CD8-positive, alpha-beta memory T cell (primary cell): ENCODE data around the gene VWA5A. TPM values are rescaled to one million over a fixed set of nuclear protein-coding genes. Genes with fewer than 3 reads are reported as not detected.
"Not testable (repeated sequence)": the region's sequence is repeated elsewhere in the genome, so short reads cannot be mapped to it uniquely, and the experiment has no call there.

Experiments used
- CTCF ChIA-PET: fragments of 350-600 bp; sonication (Branson Sonifier 250); formaldehyde crosslinking; loops from one replicate; lab custom pipeline; 2021; ENCODE audit warnings: antibody characterized with exemption; lab: Charles Lee
- POLR2A ChIA-PET: fragments of 350-600 bp; sonication (Branson Sonifier 250); formaldehyde crosslinking; loops from one replicate; lab custom pipeline; 2021; ENCODE audit warnings: antibody characterized with exemption; lab: Charles Lee
- DNase-seq, 5 donors: peaks; one replicate each; pipeline versions ENCODE4 v3.0.0 to v3.0.0-alpha.2; 2020 to 2022; ENCODE audit warnings: mixed read lengths in 1 of 5
- H3K27ac ChIP-seq: one replicate; pipeline ENCODE4 v1.7.0; 2013; ENCODE audit warnings: low read depth, mild to moderate bottlenecking, low read length, moderate library complexity
- H3K27me3 ChIP-seq: 2 replicates; pipeline ENCODE4 v1.7.0; 2013; ENCODE audit warnings: low read length, mild to moderate bottlenecking; ENCODE audit not compliant: insufficient read depth, poor library complexity, severe bottlenecking
- H3K36me3 ChIP-seq: 2 replicates; pipeline ENCODE4 v1.7.0; 2013; ENCODE audit warnings: mild to moderate bottlenecking, low read length, moderate library complexity; ENCODE audit not compliant: insufficient read depth
- H3K4me1 ChIP-seq: 2 replicates; pipeline ENCODE4 v1.7.0; 2013; ENCODE audit warnings: mild to moderate bottlenecking, low read length, moderate library complexity; ENCODE audit not compliant: insufficient read depth
- H3K4me3 ChIP-seq: 2 replicates; pipeline ENCODE4 v1.7.0; 2013; ENCODE audit warnings: mild to moderate bottlenecking, low read length
- H3K9me3 ChIP-seq: 2 replicates; pipeline ENCODE4 v1.7.0; 2013; ENCODE audit warnings: mild to moderate bottlenecking, low read length
- H3K27ac Mint-ChIP-seq, 8 donors: one replicate each; pipeline ENCODE4 v1.8.0; 2020 to 2021; ENCODE audit warnings: mixed read lengths in 8 of 8, mild to moderate bottlenecking in 6 of 8, inconsistent platforms in 3 of 8, moderate library complexity in 3 of 8
- H3K27me3 Mint-ChIP-seq, 2 donors: one replicate each; pipeline ENCODE4 v1.8.0; 2020 to 2021; ENCODE audit warnings: mixed read lengths in 2 of 2, mild to moderate bottlenecking in 1 of 2, moderate library complexity in 1 of 2
- H3K36me3 Mint-ChIP-seq, 3 donors: one replicate each; pipeline ENCODE4 v1.8.0; 2020 to 2021; ENCODE audit warnings: mixed read lengths in 3 of 3, inconsistent platforms in 1 of 3, mild to moderate bottlenecking in 1 of 3
- H3K4me1 Mint-ChIP-seq, 3 donors: one replicate each; pipeline ENCODE4 v1.8.0; 2020 to 2021; ENCODE audit warnings: mixed read lengths in 3 of 3, inconsistent platforms in 1 of 3, mild to moderate bottlenecking in 1 of 3
- H3K4me3 Mint-ChIP-seq, 7 donors: one replicate each; pipeline ENCODE4 v1.8.0; 2020 to 2021; ENCODE audit warnings: mixed read lengths in 7 of 7, mild to moderate bottlenecking in 6 of 7, moderate library complexity in 4 of 7, inconsistent platforms in 2 of 7
- H3K9me3 Mint-ChIP-seq, 5 donors: one replicate each; pipeline ENCODE4 v1.8.0; 2020 to 2022; ENCODE audit warnings: mixed read lengths in 5 of 5, mild to moderate bottlenecking in 3 of 5, moderate library complexity in 2 of 5, inconsistent platforms in 1 of 5
- polyA plus RNA-seq: library from polyadenylated mRNA; unstranded; fragments of 300-500 nt; fragmentation: Illumina TruSeq; gene quantifications from one replicate; pipeline ENCODE4 v1.2.3, GENCODE V29; 2021
- total RNA-seq, 2 experiments: library from RNA; stranded (reverse); gene quantifications; one replicate each; pipeline ENCODE4 v1.2.3, GENCODE V29; 2021

VWA5A gene
- total and polyA plus RNA-seq, 3 experiments from 2014 or later: 2.9 to 5.3 (median 3.3) TPM

DNA sequence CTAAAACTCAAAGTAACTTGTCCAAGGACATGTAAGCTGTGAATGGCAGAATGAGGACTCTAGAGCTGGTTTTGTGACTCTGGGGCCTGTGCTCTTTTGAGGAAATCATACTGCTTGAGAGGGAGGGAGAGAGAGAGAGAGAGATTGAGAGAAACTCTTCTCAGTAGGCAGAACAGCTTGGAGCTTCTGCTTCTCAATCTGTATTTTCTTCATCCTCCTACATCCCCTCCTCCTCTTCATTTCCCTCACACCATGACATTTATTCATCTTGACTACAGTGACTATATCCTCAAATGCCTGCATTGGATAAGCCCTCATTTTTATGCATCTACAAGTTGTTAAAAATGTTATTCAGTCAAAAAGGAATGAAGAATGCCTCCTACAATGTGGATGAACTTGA lies 44.2 kb downstream of the VWA5A start:
- ChIA-PET CTCF (no interaction called here), POLR2A (no interaction called here)
- no peaks in the 10 kb centered on the region for H3K9me3 Mint-ChIP-seq
- Histone ChIP-seq H3K36me3 (no peaks in the 10 kb centered on the region), H3K27ac (no peak overlapping the region), H3K4me1 (no peaks in the 10 kb centered on the region), H3K4me3 (no peak overlapping the region), H3K9me3 (no peaks in the 10 kb centered on the region), H3K27me3 (no peaks in the 10 kb centered on the region)
- no peak overlapping the region for H3K27ac Mint-ChIP-seq
- H3K4me3 Mint-ChIP-seq: no peak overlapping the region
- no peaks in the 10 kb centered on the region for H3K36me3 Mint-ChIP-seq
- no peak for DNase-seq
- H3K27me3 Mint-ChIP-seq: peaks cover 0 to 10% of the 10 kb centered on the region in 2 donors
- H3K4me1 Mint-ChIP-seq: no peaks in the 10 kb centered on the region

DNA sequence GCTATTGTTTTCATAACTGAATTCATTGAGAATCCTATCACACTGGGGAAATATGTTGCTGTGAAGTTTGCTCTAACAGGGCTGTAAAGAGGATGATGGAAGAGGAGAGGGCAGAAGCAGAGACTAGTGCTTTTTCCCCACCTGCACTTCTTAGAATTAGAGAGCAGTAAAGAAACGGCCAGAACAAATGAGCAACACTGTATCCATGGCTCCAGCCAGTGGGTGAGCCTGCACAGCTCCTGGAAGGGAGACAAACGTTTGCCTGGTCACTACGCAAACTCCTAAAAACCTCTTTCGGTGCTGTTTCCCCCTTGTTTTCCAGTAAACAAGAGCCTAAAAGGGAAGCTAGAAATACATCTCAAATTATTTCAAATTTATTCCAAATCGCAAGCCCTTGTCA lies 45.7 kb downstream of the VWA5A start:
- H3K36me3 Mint-ChIP-seq: no peaks in the 10 kb centered on the region
- H3K4me1 ChIP-seq: no peaks in the 10 kb centered on the region
- no peak for DNase-seq
- no peaks in the 10 kb centered on the region for H3K36me3 ChIP-seq
- CTCF ChIA-PET: no interaction called here
- no peak overlapping the region for H3K27ac Mint-ChIP-seq
- peaks cover 1 to 10% of the 10 kb centered on the region in 2 donors for H3K27me3 Mint-ChIP-seq
- POLR2A ChIA-PET: no interaction called here
- H3K4me1 Mint-ChIP-seq: no peaks in the 10 kb centered on the region
- no peaks in the 10 kb centered on the region for H3K27me3 ChIP-seq
- no peaks in the 10 kb centered on the region for H3K9me3 ChIP-seq
- H3K9me3 Mint-ChIP-seq: peaks cover 0 to 3% (median 3%) of the 10 kb centered on the region in 5 donors
- no peak overlapping the region for H3K27ac ChIP-seq
- no peak overlapping the region for H3K4me3 Mint-ChIP-seq
- no peak overlapping the region for H3K4me3 ChIP-seq

DNA sequence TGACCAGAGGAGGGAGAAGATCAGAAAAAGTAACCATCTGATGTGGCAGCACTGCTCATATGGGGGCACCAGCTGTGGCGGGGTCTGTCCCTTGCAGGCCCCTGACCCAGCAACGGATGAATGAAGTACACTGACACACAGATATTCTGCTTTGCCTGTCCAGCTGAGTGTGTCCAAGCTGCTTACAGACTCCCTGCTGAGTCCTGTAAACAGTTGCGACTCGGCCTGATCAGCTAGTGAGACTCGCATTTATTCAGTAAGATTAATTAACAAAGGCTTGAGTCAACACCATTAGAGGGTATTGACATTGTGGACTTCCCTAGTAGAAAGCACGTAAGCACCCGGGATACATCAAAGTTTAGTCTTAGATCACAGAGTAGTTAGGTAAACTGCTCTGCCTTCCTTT lies 52.6 kb downstream of the VWA5A start:
- Histone ChIP-seq H3K27me3 (no peaks in the 10 kb centered on the region), H3K36me3 (no peaks in the 10 kb centered on the region), H3K27ac (no peak overlapping the region), H3K4me1 (no peaks in the 10 kb centered on the region), H3K9me3 (no peaks in the 10 kb centered on the region), H3K4me3 (no peak overlapping the region)
- no peak for DNase-seq
- ChIA-PET CTCF (no interaction called here), POLR2A (no interaction called here)
- Mint-ChIP-seq H3K36me3 (no peaks in the 10 kb centered on the region), H3K27me3 (peaks cover 1 to 17% of the 10 kb centered on the region in 2 donors), H3K27ac (no peak overlapping the region), H3K9me3 (peaks cover 0 to 3% (median 3%) of the 10 kb centered on the region in 5 donors), H3K4me1 (no peaks in the 10 kb centered on the region), H3K4me3 (no peak overlapping the region)

DNA sequence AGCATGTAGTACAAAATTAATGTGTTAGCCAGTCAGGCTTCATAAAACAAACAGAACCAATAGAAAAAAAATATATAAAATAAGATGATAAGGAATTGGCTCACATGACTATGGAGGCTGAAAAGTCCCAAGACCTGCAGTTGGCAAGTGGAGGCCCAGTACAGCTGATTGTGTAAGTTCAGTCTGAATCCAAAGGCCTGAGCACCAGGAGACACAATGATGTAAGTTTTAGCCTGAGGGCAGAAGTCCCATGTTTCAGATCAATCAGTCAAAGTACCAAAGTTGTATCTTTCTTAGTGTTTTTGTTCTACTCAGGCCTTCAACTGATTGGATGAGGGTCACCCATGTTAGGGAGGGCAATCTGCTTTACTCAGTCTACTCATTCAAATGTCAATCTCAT lies 53.5 kb downstream of the VWA5A start:
- Histone ChIP-seq H3K36me3 (no peaks in the 10 kb centered on the region), H3K27ac (no peak overlapping the region), H3K27me3 (no peaks in the 10 kb centered on the region), H3K4me1 (no peaks in the 10 kb centered on the region), H3K4me3 (no peak overlapping the region), H3K9me3 (no peaks in the 10 kb centered on the region)
- POLR2A ChIA-PET: no interaction called here
- Mint-ChIP-seq H3K9me3 (peaks cover 0 to 3% (median 3%) of the 10 kb centered on the region in 5 donors), H3K4me3 (no peak overlapping the region), H3K27me3 (peaks cover 1 to 17% of the 10 kb centered on the region in 2 donors), H3K27ac (no peak overlapping the region), H3K36me3 (no peaks in the 10 kb centered on the region), H3K4me1 (no peaks in the 10 kb centered on the region)
- CTCF ChIA-PET: no interaction called here
- DNase-seq: no peak

DNA sequence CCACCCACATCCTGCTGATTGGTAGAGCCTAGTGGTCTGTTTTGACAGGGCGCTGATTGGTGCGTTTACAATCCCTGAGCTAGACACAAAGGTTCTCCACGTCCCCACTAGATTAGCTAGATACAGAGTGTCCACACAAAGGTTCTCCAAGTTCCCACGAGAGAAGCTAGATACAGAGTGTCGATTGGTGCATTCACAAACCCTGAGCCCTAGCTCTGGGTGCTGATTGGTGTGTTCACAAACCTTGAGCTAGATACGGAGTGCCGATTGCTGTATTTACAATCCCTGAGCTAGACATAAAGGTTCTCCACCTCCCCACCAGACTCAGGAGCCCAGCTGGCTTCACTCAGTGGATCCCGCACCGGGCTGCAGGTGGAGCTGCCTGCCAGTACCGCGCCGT lies 55.1 kb downstream of the VWA5A start:
- H3K4me1 ChIP-seq, H3K9me3 ChIP-seq, H3K27me3 ChIP-seq, CTCF ChIA-PET, H3K27ac Mint-ChIP-seq, H3K27ac ChIP-seq, H3K36me3 Mint-ChIP-seq, H3K36me3 ChIP-seq, H3K4me3 Mint-ChIP-seq, H3K4me3 ChIP-seq, POLR2A ChIA-PET, DNase-seq, H3K9me3 Mint-ChIP-seq, H3K4me1 Mint-ChIP-seq: not testable (repeated sequence)
- peaks cover 1 to 17% of the 10 kb centered on the region in 2 donors for H3K27me3 Mint-ChIP-seq

DNA sequence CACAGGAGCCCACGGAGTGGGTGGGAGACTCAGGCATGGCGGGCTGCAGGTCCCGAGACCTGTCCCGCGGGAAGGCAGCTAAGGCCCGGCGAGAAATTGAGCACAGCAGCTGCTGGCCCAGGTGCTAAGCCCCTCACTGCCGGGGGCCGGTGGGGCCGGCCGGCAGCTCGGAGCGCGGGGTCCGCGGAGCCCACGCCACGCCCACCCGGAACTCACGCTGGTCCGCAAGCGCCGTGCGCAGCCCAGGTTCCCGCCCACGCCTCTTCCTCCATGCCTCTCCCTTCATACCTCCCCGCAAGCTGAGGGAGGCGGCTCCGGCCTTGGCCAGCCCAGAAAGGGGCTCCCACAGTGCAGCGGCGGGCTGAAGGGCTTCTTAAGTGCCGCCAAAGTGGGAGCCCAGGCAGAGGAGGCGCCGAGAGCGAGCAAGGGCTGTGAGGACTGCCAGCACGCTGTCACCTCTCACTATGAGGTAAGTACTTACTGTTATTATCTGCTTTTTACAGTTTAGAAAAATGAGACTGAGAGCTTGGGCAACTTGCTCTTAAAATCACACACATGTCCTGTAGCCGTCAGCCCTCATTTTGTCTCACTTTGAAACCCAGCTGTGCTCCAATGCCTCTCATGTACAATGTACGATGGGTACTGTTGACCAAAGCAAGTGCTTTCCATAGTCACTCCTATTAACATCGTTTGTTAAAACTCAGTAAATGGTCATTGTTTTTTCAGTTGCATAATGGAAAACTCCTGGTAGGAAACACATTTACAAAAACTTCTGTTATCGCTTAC lies 55.7 kb downstream of the VWA5A start:
- no peak overlapping the region for H3K4me3 Mint-ChIP-seq

DNA sequence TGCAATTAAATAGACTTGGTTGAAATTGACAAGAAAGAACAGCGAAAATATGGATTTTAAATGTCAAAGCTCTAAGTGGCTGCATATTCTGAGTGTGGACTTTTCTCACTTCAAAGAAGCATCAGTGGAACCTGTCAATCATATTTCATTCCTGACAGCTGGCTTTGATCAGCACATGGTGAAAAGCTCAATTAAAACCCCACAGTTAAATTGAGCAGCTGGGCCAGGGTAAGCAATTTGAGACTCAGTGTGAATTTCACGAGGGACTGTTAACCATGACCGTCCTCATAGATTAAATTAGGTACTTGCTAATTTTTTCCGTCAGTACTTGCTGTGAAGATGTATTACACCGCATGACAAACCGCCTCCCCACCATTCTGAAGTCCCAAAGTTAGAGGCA lies 56.9 kb downstream of the VWA5A start:
- DNase-seq: no peak
- no peaks in the 10 kb centered on the region for H3K4me1 Mint-ChIP-seq
- H3K36me3 Mint-ChIP-seq: no peaks in the 10 kb centered on the region
- CTCF ChIA-PET: no interaction called here
- H3K4me3 Mint-ChIP-seq: no peak overlapping the region
- no peaks in the 10 kb centered on the region for H3K4me1 ChIP-seq
- no peaks in the 10 kb centered on the region for H3K36me3 ChIP-seq
- no peak overlapping the region for H3K27ac ChIP-seq
- no peaks in the 10 kb centered on the region for H3K27me3 ChIP-seq
- H3K4me3 ChIP-seq: no peak overlapping the region
- peaks cover 0 to 10% of the 10 kb centered on the region in 2 donors for H3K27me3 Mint-ChIP-seq
- no peaks in the 10 kb centered on the region for H3K9me3 ChIP-seq
- POLR2A ChIA-PET: no interaction called here
- H3K27ac Mint-ChIP-seq: no peak overlapping the region
- H3K9me3 Mint-ChIP-seq: no peaks in the 10 kb centered on the region

More for the DNA sequence above, 55.7 kb downstream of the VWA5A start:
- Histone ChIP-seq H3K27me3 (no peaks in the 10 kb centered on the region), H3K9me3 (no peaks in the 10 kb centered on the region), H3K4me1 (no peaks in the 10 kb centered on the region), H3K27ac (peak overlapping the region; percentile 16), H3K36me3 (no peaks in the 10 kb centered on the region), H3K4me3 (no peak overlapping the region)
- DNase-seq: no peak
- no peak overlapping the region for H3K27ac Mint-ChIP-seq
- POLR2A ChIA-PET: no interaction called here
- H3K36me3 Mint-ChIP-seq: no peaks in the 10 kb centered on the region
- H3K9me3 Mint-ChIP-seq: no peaks in the 10 kb centered on the region
- CTCF ChIA-PET: no interaction called here
- no peaks in the 10 kb centered on the region for H3K4me1 Mint-ChIP-seq
- H3K27me3 Mint-ChIP-seq: peaks cover 0 to 17% of the 10 kb centered on the region in 2 donors

DNA sequence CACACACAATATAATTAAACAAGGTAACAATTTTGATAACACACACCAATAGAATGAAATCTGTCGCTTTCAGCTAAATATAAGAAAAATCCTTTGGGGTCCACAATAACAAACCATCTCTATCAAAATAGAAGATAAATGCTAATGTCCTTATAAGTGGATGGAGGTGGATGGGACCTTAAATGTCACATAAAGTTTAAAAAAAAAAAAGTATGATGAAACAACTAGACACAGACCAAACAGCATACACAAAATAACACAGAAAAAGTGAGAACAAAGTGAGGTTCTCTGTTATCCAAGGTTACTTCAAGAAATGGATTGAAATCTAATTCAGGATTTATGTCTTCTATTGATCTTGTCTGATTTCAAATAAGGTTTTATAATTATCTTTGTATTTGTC lies 57.3 kb downstream of the VWA5A start:
- Mint-ChIP-seq H3K27ac (no peak overlapping the region), H3K4me1 (no peaks in the 10 kb centered on the region), H3K36me3 (no peaks in the 10 kb centered on the region), H3K4me3 (no peak overlapping the region), H3K9me3 (no peaks in the 10 kb centered on the region), H3K27me3 (peaks cover 0 to 5% of the 10 kb centered on the region in 2 donors)
- CTCF ChIA-PET: no interaction called here
- no peak overlapping the region for H3K4me3 ChIP-seq
- no peaks in the 10 kb centered on the region for H3K36me3 ChIP-seq
- no peaks in the 10 kb centered on the region for H3K4me1 ChIP-seq
- no peak for DNase-seq
- no peak overlapping the region for H3K27ac ChIP-seq
- H3K9me3 ChIP-seq: no peaks in the 10 kb centered on the region
- POLR2A ChIA-PET: no interaction called here
- H3K27me3 ChIP-seq: no peaks in the 10 kb centered on the region
